DOHH2 (cell line): ENCODE results near the gene FHOD3.

Source experiments
- EZH2phosphoT487 ChIP-seq: fragments of 200-600 bp; sonication (generic); IDR thresholded peaks from 2 replicates; pipeline ENCODE4 v1.6.1; 2017; ENCODE audit warnings: borderline replicate concordance, mild to moderate bottlenecking, antibody characterized with exemption, low read length, moderate library complexity, mixed read lengths
- TF ChIP-seq, protein P1 (sequence below): fragments of 200-600 bp; sonication (generic); IDR thresholded peaks from one replicate; pipeline ENCODE4 v1.5.1; 2014; ENCODE audit warnings: antibody characterized with exemption, mild to moderate bottlenecking, low read depth, low read length; ENCODE audit not compliant: poor library complexity, severe bottlenecking

DNA sequence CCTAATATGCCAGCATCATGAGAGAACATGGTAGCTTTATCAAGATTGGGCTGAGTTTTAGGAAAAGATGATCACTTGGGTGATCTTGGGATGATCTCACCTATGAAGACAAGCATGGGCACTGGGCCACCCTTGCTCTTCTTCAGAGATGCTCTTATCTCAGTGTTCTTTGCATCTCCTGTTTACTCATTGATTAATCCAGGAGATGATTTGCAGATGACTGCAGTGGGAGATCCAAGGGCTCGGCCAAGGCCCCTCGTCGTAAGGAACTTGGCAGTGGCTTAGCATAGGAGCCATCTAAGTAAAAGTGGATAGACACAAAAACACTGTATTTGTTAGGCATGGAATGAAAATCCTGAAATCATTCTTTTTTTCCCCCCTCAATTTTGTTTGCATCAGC, 228.4 kb downstream of the FHOD3 start:
- TF ChIP-seq, protein P1, sequence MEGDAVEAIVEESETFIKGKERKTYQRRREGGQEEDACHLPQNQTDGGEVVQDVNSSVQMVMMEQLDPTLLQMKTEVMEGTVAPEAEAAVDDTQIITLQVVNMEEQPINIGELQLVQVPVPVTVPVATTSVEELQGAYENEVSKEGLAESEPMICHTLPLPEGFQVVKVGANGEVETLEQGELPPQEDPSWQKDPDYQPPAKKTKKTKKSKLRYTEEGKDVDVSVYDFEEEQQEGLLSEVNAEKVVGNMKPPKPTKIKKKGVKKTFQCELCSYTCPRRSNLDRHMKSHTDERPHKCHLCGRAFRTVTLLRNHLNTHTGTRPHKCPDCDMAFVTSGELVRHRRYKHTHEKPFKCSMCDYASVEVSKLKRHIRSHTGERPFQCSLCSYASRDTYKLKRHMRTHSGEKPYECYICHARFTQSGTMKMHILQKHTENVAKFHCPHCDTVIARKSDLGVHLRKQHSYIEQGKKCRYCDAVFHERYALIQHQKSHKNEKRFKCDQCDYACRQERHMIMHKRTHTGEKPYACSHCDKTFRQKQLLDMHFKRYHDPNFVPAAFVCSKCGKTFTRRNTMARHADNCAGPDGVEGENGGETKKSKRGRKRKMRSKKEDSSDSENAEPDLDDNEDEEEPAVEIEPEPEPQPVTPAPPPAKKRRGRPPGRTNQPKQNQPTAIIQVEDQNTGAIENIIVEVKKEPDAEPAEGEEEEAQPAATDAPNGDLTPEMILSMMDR, result no peak
- TF ChIP-seq EZH2phosphoT487, result no peak
